ENCODE measurements around the gene PDILT.

Gene PDILT

DNA sequence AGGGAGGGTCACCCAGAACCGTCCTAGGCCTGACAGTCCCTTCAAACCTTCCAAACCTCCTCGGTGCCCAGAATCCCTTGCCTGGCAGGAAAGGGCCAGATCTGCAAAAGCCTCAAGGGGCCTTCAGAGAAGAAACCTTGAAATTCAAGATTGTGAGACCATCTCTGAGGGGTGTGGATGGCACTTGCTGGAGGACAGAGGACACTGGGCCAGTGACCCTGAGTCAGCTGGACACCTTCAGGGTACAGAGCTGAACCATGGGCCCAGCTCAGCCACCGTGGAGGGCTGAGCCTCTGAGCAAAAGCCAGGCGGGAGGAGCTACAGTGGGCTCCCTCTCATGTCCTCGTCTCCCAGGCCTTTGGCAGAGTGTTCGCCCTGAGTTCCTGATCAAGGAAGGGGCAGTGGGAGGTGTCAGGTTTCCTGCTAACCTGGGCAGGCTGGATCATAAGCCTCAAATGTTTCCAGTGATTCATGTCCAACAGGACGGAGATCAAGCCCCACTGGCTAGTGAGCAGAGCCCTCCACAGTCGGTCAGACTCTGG lies 3.0 kb downstream of the PDILT start:
- no peak for DNase-seq

DNA sequence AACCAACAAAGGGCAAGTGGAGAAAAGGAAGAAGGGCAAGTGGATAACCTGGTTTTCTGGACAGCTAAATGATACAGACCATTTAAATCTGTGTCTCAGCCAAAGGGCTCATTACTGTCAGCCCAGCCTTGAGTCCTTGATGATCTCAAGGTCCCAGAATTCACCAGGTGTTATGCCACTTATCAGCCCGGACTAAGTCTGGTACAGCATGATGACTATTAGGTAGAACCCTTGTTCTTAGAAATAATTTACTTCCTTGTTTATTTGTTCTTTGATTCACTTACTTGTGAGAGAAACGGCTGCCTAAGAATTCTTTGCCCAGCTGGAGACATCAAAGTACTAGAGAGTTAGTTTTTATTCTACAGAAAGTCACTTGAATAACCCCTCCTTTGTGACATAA lies 3.5 kb downstream of the PDILT start:
- DNase-seq: no peak

GRCh38 chr16:20399185-20399584 lies 5.4 kb downstream of the PDILT start:
- no peak for DNase-seq

DNA sequence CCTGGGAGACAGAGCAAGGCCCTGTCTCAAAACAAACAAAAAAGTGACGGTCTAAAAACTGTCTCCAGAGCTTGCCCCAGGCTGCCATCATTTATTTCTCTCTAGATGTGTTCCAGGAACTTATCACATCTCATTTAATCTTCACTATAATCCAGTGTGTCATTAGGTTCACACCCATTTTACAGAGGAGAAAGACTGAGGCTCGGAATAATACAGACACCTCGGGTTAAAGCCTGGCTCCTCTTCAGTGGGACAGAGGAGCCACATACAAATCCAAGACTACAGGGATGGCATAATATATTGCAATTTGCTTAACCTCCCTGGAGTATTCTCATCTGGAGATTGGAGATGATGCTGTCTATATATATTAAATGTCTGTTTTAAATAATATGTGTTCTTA lies 5.9 kb downstream of the PDILT start:
- DNase-seq: no peak

GRCh38 chr16:20397468-20398074 lies 7.0 kb downstream of the PDILT start:
- DNase-seq: no peak

GRCh38 chr16:20396846-20397467 lies 7.6 kb downstream of the PDILT start:
- no peak for DNase-seq

DNA sequence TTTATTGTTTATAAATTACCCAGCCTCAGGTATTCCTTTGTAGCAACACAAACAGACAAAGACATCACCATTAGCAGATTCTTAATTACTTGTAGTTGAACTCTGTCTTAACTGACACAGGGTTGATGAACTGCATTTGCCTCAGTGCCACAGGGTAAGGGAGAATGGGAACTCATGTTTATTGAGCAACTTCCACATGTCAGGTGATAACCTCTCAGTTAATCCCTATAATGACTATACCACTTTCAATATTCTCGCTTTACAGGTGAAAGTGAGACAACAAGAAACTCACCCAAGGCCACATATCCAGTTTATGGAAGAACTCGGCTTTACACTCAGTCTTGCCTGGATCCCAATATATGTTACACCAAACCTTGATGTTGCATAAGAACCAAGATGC lies 8.6 kb downstream of the PDILT start:
- no peak for DNase-seq

DNA sequence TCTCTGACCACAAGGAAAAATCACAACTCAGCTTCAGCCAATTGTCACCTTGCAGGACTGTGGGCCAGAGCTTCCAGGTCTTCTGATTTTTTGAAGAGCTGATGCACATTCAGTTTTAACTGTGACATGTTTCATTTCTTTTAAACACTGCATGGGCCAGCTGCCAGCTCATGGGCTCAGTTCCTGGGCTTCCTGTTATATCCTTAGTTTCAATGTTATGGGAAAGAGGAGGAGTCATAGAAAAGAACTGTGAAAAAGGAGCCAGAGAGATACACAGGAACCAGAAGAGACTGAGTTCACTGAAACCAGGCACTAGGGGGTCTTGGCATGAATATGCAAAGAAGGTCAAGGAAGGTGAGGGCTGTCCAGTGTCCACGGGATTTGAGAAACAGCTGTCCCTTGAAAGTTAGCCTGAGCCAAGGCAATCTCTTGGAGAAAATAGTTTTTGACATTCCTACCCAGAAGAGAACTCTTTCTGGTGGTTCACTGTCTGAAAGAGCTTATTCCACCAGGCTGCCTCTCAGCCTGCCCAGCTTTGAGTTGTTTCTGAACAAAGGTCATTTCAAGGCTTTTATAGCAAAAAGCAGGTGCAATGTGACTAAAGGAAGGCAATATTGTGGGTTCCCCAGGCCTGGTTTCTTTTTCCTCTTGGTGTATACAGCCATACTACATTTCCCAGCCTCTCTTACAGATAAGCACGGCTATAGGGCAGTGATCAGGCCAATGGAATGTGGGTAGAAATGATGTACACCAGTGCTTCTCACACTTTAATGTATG lies 10.5 kb downstream of the PDILT start:
- DNase-seq: no peak

GRCh38 chr16:20391045-20391444 lies 13.5 kb downstream of the PDILT start:
- no peak for DNase-seq

GRCh38 chr16:20388854-20389253 lies 15.7 kb downstream of the PDILT start:
- no peak for DNase-seq

- DNase-seq: no peak
Measured at GRCh38 chr16:20387978-20388377, 16.6 kb downstream of the PDILT start.

DNA sequence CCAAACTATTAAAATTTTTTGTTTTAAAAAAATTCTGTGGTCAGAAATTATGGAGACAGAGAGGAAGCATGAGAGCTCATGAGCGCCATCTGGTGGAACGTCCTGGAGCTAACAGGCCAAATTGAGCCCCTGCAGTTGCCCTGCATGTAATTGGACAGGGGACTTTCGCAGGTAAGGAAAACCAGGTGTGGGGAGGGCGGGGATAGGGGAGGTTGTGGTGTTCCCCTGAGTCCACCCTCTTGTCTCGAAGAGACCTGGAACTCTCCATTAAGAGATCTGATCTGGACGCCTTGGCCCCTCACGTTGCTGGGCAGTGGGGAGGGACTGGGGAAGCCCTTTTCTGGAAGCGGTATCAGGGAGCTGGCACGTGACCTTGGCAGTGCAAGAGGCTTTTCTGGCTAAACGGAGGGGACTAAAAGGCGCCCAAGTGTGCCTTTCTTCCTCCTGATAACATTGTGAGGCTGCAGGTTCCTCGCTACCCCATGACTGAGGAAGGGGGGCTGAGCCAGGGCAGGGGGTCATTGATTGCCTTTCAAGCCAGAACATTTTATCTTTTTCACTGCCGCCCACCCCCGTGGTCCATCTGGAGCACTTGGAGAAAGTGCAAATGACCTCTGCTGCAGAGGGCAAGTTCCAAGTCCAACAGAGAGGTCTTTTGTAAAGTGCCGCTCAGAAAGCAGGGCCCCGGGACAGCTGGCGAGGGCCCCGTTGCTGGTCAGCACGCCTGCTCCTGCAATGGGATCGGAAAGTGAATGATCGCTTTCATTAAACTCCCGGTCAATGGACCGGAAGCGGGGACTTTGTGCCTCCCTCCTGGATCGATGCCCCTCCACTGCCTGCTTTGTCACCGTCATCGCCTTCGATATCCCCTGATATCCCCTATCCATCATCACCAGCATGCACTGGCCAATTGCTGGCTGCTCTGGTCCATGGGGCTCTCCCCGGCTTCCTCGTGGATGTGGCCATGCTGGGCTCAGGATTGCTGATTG lies 18.4 kb downstream of the PDILT start:
- DNase-seq: peak; percentile 25

- peak; percentile 44 for DNase-seq
Measured at GRCh38 chr16:20383106-20384029, 21.2 kb downstream of the PDILT start.

- DNase-seq: no peak
Measured at GRCh38 chr16:20382202-20382948, 22.2 kb downstream of the PDILT start.

DNA sequence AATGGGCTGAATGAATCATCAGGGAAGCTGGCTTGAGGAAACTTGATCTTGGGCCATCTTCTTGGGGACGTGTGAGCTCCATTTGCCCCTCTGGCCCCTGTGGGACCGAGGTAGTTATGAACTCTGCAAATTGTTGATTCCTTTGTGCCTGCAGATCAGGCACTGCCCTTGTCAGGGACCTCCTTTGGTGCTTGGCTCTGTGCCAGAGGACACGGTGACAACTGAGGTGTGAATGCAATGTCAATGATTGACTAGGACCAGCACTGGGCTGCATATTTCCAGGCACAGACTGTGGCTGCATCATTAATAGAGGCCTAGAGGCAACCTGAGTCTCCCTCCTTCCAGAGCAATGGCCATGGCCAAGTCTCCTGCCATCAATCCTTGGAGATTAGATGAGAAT lies 23.8 kb downstream of the PDILT start:
- no peak for DNase-seq

DNA sequence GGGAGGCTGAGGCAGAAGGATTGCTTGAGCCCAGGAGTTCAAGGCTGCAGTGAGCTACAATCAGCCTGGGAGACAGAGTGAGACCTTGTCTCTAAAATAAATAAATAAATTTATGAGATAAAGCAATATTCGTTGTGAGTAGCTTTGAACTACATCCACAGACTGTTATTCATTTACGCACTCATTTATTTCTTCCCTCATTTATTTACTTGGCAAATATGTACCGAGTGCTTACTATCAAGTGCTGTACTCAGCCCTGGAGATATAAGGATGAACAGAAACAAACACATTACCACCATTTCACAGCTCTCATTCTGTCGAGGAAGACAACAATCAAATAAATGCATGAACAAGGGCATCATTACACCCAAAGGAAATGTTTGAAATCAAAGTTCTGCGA lies 27.4 kb downstream of the PDILT start:
- DNase-seq: no peak

GRCh38 chr16:20372701-20373100 lies 31.8 kb downstream of the PDILT start:
- DNase-seq: no peak

- no peak for DNase-seq
Measured at GRCh38 chr16:20369452-20370054, 35.0 kb downstream of the PDILT start.

GRCh38 chr16:20364051-20364450 lies 40.5 kb downstream of the PDILT start:
- DNase-seq: no peak

- no peak for DNase-seq
Measured at GRCh38 chr16:20363191-20363590, 41.3 kb downstream of the PDILT start.

Measured in fibroblast of skin of right biceps (primary cell).